Body of pancreas (tissue), 4 donors: ENCODE measurements around the gene UBXN6.

Experiments used
- CTCF ChIP-seq, 7 experiments: fragments of 450-650 bp in 4 of 7; fragments of 200-600 bp in 3 of 7; sonication (generic) in 3 of 7; IDR thresholded peaks; one replicate each; pipeline ENCODE4 v1.5.1; 2016 to 2019; ENCODE audit warnings: antibody characterized with exemption in 7 of 7
- POLR2A ChIP-seq, 3 donors: fragments of 450-650 bp; IDR thresholded peaks; one replicate each; pipeline ENCODE4 v1.6.1; 2016; ENCODE audit warnings: antibody characterized with exemption in 3 of 3, mild to moderate bottlenecking in 2 of 3

DNA sequence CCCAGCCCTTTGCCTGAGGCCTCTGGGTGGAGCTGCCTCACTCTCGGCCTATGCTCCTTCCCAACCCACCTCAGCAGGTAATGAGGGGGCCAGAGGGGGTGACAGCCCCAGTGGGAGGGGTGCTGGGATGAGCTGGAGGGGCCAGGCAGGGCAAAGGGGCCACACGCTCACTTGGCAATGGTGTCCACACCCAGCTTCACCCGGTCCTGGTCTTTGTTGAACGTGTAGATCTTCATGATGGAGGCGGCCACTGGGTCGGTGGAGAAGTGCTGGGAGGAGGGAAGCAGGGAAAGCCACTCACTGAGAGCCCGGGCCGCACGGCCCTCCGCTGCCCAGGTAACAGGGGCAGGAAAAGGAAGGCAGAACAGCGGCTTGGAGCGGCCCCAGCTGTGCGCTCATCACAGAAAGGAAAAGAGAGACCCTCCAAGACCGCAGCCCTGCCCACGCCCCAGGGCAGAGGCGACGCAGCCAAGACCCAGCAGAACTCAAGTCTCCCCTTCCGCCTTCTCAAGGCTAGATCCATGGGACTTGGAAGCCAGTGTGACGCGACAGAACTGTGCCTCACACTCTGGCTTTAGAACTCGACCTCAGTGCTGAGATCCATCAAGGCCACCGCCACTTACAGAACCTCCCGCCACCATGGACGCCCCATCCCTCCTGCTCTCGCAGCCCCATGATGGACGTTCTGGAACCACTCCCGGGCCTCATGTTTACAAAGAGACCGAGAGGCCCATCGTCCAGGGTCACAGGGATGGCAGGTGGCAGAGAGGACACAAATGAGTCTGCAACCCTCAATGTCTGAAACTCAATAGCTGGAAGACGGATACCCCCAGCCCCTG, 9.2 kb downstream of the UBXN6 start:
- TF ChIP-seq CTCF (IDR thresholded peaks at IDR 0.05) (no peak), POLR2A (IDR thresholded peaks at IDR 0.05) (no peak)
